Measurements from ENCODE around the gene SRGAP3.

The SRGAP3 gene

DNA sequence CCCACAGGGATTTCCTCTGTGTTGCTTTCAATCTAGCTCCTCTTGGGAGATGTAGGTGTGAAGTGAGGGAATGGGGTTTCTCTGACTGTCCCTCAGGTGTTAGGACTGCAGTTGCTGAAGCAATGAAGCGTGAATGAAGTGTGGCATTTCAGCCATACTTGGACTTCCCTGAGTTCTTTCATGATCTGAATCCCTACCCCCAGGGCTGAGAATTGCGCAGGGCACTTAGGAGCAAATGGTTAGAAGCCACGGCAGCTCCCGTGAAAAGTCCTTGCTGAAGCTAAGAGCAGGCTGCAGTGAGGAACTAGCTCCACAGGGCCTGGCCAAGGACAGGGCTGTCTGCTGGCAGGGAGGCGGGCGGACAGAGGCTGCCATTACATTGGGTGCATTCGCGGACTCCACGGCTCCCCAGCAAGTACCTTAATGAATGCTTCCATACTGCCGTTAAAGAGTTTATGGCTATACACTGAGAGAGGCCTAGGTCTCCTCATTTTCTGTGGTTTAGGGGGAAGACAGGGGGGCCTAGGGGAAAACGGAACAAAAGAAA is 217.1 kb downstream of the SRGAP3 start (continued):
- TF ChIP-seq, protein P1, sequence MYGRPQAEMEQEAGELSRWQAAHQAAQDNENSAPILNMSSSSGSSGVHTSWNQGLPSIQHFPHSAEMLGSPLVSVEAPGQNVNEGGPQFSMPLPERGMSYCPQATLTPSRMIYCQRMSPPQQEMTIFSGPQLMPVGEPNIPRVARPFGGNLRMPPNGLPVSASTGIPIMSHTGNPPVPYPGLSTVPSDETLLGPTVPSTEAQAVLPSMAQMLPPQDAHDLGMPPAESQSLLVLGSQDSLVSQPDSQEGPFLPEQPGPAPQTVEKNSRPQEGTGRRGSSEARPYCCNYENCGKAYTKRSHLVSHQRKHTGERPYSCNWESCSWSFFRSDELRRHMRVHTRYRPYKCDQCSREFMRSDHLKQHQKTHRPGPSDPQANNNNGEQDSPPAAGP (tag by site-specific recombination; IDR thresholded peaks at IDR 0.05): no peak
- TF ChIP-seq, protein P2, sequence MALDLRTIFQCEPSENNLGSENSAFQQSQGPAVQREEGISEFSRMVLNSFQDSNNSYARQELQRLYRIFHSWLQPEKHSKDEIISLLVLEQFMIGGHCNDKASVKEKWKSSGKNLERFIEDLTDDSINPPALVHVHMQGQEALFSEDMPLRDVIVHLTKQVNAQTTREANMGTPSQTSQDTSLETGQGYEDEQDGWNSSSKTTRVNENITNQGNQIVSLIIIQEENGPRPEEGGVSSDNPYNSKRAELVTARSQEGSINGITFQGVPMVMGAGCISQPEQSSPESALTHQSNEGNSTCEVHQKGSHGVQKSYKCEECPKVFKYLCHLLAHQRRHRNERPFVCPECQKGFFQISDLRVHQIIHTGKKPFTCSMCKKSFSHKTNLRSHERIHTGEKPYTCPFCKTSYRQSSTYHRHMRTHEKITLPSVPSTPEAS (tag by site-specific recombination; IDR thresholded peaks at IDR 0.05): no peak
- TF ChIP-seq ZNF626 (tag by site-specific recombination; IDR thresholded peaks at IDR 0.05) (no peak), ZBTB48 (tag by site-specific recombination; IDR thresholded peaks at IDR 0.05) (no peak), ZNF549 (tag by site-specific recombination; IDR thresholded peaks at IDR 0.05) (no peak), ZNF155 (tag by site-specific recombination; IDR thresholded peaks at IDR 0.05) (no peak), ZNF791 (tag by site-specific recombination; IDR thresholded peaks at IDR 0.05) (no peak)
- TF ChIP-seq, protein P3, sequence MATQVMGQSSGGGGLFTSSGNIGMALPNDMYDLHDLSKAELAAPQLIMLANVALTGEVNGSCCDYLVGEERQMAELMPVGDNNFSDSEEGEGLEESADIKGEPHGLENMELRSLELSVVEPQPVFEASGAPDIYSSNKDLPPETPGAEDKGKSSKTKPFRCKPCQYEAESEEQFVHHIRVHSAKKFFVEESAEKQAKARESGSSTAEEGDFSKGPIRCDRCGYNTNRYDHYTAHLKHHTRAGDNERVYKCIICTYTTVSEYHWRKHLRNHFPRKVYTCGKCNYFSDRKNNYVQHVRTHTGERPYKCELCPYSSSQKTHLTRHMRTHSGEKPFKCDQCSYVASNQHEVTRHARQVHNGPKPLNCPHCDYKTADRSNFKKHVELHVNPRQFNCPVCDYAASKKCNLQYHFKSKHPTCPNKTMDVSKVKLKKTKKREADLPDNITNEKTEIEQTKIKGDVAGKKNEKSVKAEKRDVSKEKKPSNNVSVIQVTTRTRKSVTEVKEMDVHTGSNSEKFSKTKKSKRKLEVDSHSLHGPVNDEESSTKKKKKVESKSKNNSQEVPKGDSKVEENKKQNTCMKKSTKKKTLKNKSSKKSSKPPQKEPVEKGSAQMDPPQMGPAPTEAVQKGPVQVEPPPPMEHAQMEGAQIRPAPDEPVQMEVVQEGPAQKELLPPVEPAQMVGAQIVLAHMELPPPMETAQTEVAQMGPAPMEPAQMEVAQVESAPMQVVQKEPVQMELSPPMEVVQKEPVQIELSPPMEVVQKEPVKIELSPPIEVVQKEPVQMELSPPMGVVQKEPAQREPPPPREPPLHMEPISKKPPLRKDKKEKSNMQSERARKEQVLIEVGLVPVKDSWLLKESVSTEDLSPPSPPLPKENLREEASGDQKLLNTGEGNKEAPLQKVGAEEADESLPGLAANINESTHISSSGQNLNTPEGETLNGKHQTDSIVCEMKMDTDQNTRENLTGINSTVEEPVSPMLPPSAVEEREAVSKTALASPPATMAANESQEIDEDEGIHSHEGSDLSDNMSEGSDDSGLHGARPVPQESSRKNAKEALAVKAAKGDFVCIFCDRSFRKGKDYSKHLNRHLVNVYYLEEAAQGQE (tag by site-specific recombination; IDR thresholded peaks at IDR 0.05): no peak

DNA sequence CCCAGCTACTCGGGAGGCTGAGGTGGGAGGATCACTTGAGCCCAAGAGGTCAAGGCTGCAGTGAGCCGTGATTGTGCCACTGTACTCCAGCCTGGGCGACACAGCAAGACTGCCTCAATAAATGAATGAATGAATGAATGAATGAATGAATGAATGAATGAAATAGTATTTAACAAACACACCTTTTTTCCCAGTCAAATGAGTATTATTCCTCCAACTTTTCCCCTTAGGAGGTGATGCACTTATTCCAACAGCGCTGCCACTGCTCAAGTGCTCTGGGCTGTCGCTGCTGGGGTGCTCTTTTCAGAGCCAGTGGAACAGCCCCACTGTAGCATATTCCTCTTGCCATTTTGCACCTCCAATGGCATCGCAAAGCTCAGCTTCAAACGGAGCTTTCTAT is 219.4 kb downstream of the SRGAP3 start:
- TF ChIP-seq, protein P2 (tag by site-specific recombination; IDR thresholded peaks at IDR 0.05): no peak
- no peak for TF ChIP-seq ZNF10 (tag by site-specific recombination; IDR thresholded peaks at IDR 0.05)
- TF ChIP-seq, protein P4, sequence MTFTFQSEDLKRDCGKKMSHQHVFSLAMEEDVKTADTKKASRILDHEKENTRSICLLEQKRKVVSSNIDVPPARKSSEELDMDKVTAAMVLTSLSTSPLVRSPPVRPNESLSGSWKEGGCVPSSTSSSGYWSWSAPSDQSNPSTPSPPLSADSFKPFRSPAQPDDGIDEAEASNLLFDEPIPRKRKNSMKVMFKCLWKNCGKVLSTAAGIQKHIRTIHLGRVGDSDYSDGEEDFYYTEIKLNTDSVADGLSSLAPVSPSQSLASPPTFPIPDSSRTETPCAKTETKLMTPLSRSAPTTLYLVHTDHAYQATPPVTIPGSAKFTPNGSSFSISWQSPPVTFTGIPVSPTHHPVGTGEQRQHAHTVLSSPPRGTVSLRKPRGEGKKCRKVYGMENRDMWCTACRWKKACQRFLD (tag by site-specific recombination; IDR thresholded peaks at IDR 0.05): no peak
- TF ChIP-seq, protein P5, sequence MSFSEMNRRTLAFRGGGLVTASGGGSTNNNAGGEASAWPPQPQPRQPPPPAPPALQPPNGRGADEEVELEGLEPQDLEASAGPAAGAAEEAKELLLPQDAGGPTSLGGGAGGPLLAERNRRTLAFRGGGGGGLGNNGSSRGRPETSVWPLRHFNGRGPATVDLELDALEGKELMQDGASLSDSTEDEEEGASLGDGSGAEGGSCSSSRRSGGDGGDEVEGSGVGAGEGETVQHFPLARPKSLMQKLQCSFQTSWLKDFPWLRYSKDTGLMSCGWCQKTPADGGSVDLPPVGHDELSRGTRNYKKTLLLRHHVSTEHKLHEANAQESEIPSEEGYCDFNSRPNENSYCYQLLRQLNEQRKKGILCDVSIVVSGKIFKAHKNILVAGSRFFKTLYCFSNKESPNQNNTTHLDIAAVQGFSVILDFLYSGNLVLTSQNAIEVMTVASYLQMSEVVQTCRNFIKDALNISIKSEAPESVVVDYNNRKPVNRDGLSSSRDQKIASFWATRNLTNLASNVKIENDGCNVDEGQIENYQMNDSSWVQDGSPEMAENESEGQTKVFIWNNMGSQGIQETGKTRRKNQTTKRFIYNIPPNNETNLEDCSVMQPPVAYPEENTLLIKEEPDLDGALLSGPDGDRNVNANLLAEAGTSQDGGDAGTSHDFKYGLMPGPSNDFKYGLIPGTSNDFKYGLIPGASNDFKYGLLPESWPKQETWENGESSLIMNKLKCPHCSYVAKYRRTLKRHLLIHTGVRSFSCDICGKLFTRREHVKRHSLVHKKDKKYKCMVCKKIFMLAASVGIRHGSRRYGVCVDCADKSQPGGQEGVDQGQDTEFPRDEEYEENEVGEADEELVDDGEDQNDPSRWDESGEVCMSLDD (tag by site-specific recombination; IDR thresholded peaks at IDR 0.05): no peak
- TF ChIP-seq ZNF596 (tag by site-specific recombination; IDR thresholded peaks at IDR 0.05): no peak
- TF ChIP-seq, protein P6, sequence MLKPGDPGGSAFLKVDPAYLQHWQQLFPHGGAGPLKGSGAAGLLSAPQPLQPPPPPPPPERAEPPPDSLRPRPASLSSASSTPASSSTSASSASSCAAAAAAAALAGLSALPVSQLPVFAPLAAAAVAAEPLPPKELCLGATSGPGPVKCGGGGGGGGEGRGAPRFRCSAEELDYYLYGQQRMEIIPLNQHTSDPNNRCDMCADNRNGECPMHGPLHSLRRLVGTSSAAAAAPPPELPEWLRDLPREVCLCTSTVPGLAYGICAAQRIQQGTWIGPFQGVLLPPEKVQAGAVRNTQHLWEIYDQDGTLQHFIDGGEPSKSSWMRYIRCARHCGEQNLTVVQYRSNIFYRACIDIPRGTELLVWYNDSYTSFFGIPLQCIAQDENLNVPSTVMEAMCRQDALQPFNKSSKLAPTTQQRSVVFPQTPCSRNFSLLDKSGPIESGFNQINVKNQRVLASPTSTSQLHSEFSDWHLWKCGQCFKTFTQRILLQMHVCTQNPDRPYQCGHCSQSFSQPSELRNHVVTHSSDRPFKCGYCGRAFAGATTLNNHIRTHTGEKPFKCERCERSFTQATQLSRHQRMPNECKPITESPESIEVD (tag by site-specific recombination; IDR thresholded peaks at IDR 0.05): no peak
- no peak for TF ChIP-seq ZNF112 (tag by site-specific recombination; IDR thresholded peaks at IDR 0.05)
- TF ChIP-seq ZNF366 (tag by site-specific recombination; conservative IDR thresholded peaks at IDR 0.05): no peak
- no peak for TF ChIP-seq ZNF792 (tag by site-specific recombination; IDR thresholded peaks at IDR 0.05)
- TF ChIP-seq ZNF624 (tag by site-specific recombination; IDR thresholded peaks at IDR 0.05): no peak
- no peak for TF ChIP-seq ZNF677 (tag by site-specific recombination; IDR thresholded peaks at IDR 0.05)
- no peak for TF ChIP-seq ZNF585B (tag by site-specific recombination; IDR thresholded peaks at IDR 0.05)
- no peak for TF ChIP-seq SETDB1 (IDR thresholded peaks at IDR 0.05; ENCODE audit: insufficient read length, low read length)
- no peak for TF ChIP-seq ZNF561 (tag by site-specific recombination; IDR thresholded peaks at IDR 0.05; ENCODE audit: borderline replicate concordance)
- Histone ChIP-seq H3K4me1 (ENCODE audit: control insufficient read depth, insufficient read depth, low read length) (no peaks in the 10 kb centered on the region), H3K9me3 (ENCODE audit: control insufficient read depth, insufficient read depth, low read depth, low read length) (no peaks in the 10 kb centered on the region), H3K4me3 (ENCODE audit: low read depth, low read length) (no peak overlapping the region), H3K36me3 (ENCODE audit: control insufficient read depth in 2 of 2, insufficient read depth in 1 of 2, low read length in 2 of 2) (no peaks in the 10 kb centered on the region), H3K27ac (ENCODE audit: extremely low read depth, low read depth, low read length) (no peak overlapping the region)
- ChIA-PET CTCF (no interaction called here), POLR2A (no interaction called here)
